ENCODE data around the gene ZBP1.

ZBP1 gene

GRCh38 chr20:57647006-57647932, 27.0 kb upstream of the ZBP1 start:
- no CpG with 5 or more reads among the region's 12 CpGs for WGBS, 2 donors (ENCODE audit: extremely low coverage in 2 of 2, insufficient read length in 2 of 2, insufficient replicate concordance in 1 of 2)
- DNase-seq (ENCODE audit: low spot score): no peak

GRCh38 chr20:57638895-57639236, 18.6 kb upstream of the ZBP1 start:
- Histone ChIP-seq H3K4ac (ENCODE audit: low read length) (no peak overlapping the region), H2BK120ac (ENCODE audit: low read depth, low read length) (no peak overlapping the region), H3K9me3 (replicated peaks in 1 of 2; ENCODE audit: control insufficient read depth in 2 of 2, insufficient read depth in 1 of 2, low read depth in 1 of 2, low read length in 2 of 2) (peaks cover 0 to 5% of the 10 kb centered on the region in 2 donors), H3K27ac (replicated peaks; ENCODE audit: low read length) (no peak overlapping the region), H3K4me2 (ENCODE audit: insufficient read depth, low read length, poor library complexity, severe bottlenecking) (no peak overlapping the region), H2AK5ac (ENCODE audit: low read depth, low read length) (no peak overlapping the region), H3K27me3 (ENCODE audit: control insufficient read depth in 3 of 3, insufficient read depth in 3 of 3, low read depth in 1 of 3, low read length in 3 of 3) (peaks cover 0 to 8% (median 0%) of the 10 kb centered on the region in 3 experiments), H2BK15ac (ENCODE audit: low read length) (no peak overlapping the region), H3K36me3 (replicated peaks in 1 of 2; ENCODE audit: control insufficient read depth in 2 of 2, insufficient read depth in 2 of 2, low read length in 2 of 2) (no peaks in the 10 kb centered on the region), H4K91ac (ENCODE audit: low read depth, low read length, poor library complexity) (no peak overlapping the region), H2BK12ac (ENCODE audit: low read length) (no peak overlapping the region), H3K18ac (ENCODE audit: low read length) (no peak overlapping the region), H4K8ac (ENCODE audit: low read depth, low read length) (no peak overlapping the region), H2BK5ac (ENCODE audit: low read length) (no peak overlapping the region), H3K79me1 (ENCODE audit: low read depth, low read length) (no peaks in the 10 kb centered on the region), H3K9ac (ENCODE audit: low read depth, low read length, poor library complexity) (no peak overlapping the region), H2AFZ (ENCODE audit: low read length) (no peak overlapping the region), H3K4me3 (ENCODE audit: low read length in 2 of 2) (no peak overlapping the region), H3K23ac (ENCODE audit: low read depth, low read length, poor library complexity) (no peak overlapping the region), H3K4me1 (ENCODE audit: control insufficient read depth in 2 of 2, insufficient read depth in 1 of 2, low read depth in 1 of 2, low read length in 2 of 2) (no peaks in the 10 kb centered on the region), H3K14ac (ENCODE audit: low read length) (no peak overlapping the region)
- no CpG with 5 or more reads among the region's 5 CpGs for WGBS, 2 donors (ENCODE audit: extremely low coverage in 2 of 2, insufficient read length in 2 of 2, insufficient replicate concordance in 1 of 2)
- no peak for DNase-seq (ENCODE audit: low spot score)

More at GRCh38 chr20:57647006-57647932, 27.0 kb upstream of the ZBP1 start:
- Histone ChIP-seq H3K4me1 (ENCODE audit: control insufficient read depth in 2 of 2, insufficient read depth in 1 of 2, low read depth in 1 of 2, low read length in 2 of 2) (no peaks in the 10 kb centered on the region), H3K4ac (ENCODE audit: low read length) (no peak overlapping the region), H3K4me3 (ENCODE audit: low read length in 2 of 2) (no peak overlapping the region), H2BK12ac (ENCODE audit: low read length) (no peak overlapping the region), H3K4me2 (ENCODE audit: insufficient read depth, low read length, poor library complexity, severe bottlenecking) (no peak overlapping the region), H3K27ac (replicated peaks; ENCODE audit: low read length) (no peak overlapping the region), H3K27me3 (ENCODE audit: control insufficient read depth in 3 of 3, insufficient read depth in 3 of 3, low read depth in 1 of 3, low read length in 3 of 3) (peaks cover 0 to under 1% (median 0%) of the 10 kb centered on the region in 3 experiments), H4K8ac (ENCODE audit: low read depth, low read length) (no peak overlapping the region), H3K9ac (ENCODE audit: low read depth, low read length, poor library complexity) (no peak overlapping the region), H3K18ac (ENCODE audit: low read length) (peak overlapping the region; percentile 13), H2AFZ (ENCODE audit: low read length) (no peak overlapping the region), H2BK120ac (ENCODE audit: low read depth, low read length) (no peak overlapping the region), H3K9me3 (replicated peaks in 1 of 2; ENCODE audit: control insufficient read depth in 2 of 2, insufficient read depth in 1 of 2, low read depth in 1 of 2, low read length in 2 of 2) (peaks cover 0 to 5% of the 10 kb centered on the region in 2 donors), H2AK5ac (ENCODE audit: low read depth, low read length) (no peak overlapping the region), H3K79me1 (ENCODE audit: low read depth, low read length) (no peaks in the 10 kb centered on the region), H3K14ac (ENCODE audit: low read length) (no peak overlapping the region), H3K36me3 (replicated peaks in 1 of 2; ENCODE audit: control insufficient read depth in 2 of 2, insufficient read depth in 2 of 2, low read length in 2 of 2) (no peaks in the 10 kb centered on the region), H2BK5ac (ENCODE audit: low read length) (no peak overlapping the region), H3K23ac (ENCODE audit: low read depth, low read length, poor library complexity) (peak overlapping the region; percentile 52), H2BK15ac (ENCODE audit: low read length) (no peak overlapping the region), H4K91ac (ENCODE audit: low read depth, low read length, poor library complexity) (no peak overlapping the region)

- no peak overlapping the region for H2BK5ac ChIP-seq (ENCODE audit: low read length)
- no peak overlapping the region for H3K14ac ChIP-seq (ENCODE audit: low read length)
- H2AFZ ChIP-seq (ENCODE audit: low read length): no peak overlapping the region
- H2BK120ac ChIP-seq (ENCODE audit: low read depth, low read length): no peak overlapping the region
- H3K4me3 ChIP-seq (ENCODE audit: low read length in 2 of 2): no peak overlapping the region
- no peak overlapping the region for H4K91ac ChIP-seq (ENCODE audit: low read depth, low read length, poor library complexity)
- H2AK5ac ChIP-seq (ENCODE audit: low read depth, low read length): no peak overlapping the region
- peaks cover 0 to 3% of the 10 kb centered on the region in 2 donors for H3K9me3 ChIP-seq (replicated peaks in 1 of 2; ENCODE audit: control insufficient read depth in 2 of 2, insufficient read depth in 1 of 2, low read depth in 1 of 2, low read length in 2 of 2)
- no peak overlapping the region for H2BK12ac ChIP-seq (ENCODE audit: low read length)
- H3K79me1 ChIP-seq (ENCODE audit: low read depth, low read length): no peaks in the 10 kb centered on the region
- H3K4me1 ChIP-seq (ENCODE audit: control insufficient read depth in 2 of 2, insufficient read depth in 1 of 2, low read depth in 1 of 2, low read length in 2 of 2): no peaks in the 10 kb centered on the region
- H3K27me3 ChIP-seq (ENCODE audit: control insufficient read depth in 3 of 3, insufficient read depth in 3 of 3, low read depth in 1 of 3, low read length in 3 of 3): peaks cover 0 to 8% (median 0%) of the 10 kb centered on the region in 3 experiments
- H4K8ac ChIP-seq (ENCODE audit: low read depth, low read length): no peak overlapping the region
- no peaks in the 10 kb centered on the region for H3K36me3 ChIP-seq (replicated peaks in 1 of 2; ENCODE audit: control insufficient read depth in 2 of 2, insufficient read depth in 2 of 2, low read length in 2 of 2)
- no peak overlapping the region for H3K18ac ChIP-seq (ENCODE audit: low read length)
- H3K27ac ChIP-seq (replicated peaks; ENCODE audit: low read length): no peak overlapping the region
- H3K4ac ChIP-seq (ENCODE audit: low read length): no peak overlapping the region
- H3K4me2 ChIP-seq (ENCODE audit: insufficient read depth, low read length, poor library complexity, severe bottlenecking): no peak overlapping the region
- H2BK15ac ChIP-seq (ENCODE audit: low read length): no peak overlapping the region
- WGBS, 2 donors (ENCODE audit: extremely low coverage in 2 of 2, insufficient read length in 2 of 2, insufficient replicate concordance in 1 of 2): no CpG with 5 or more reads among the region's 7 CpGs
- H3K9ac ChIP-seq (ENCODE audit: low read depth, low read length, poor library complexity): no peak overlapping the region
- no peak for DNase-seq (ENCODE audit: low spot score)
- no peak overlapping the region for H3K23ac ChIP-seq (ENCODE audit: low read depth, low read length, poor library complexity)
Measured at GRCh38 chr20:57638173-57638894, 18.1 kb upstream of the ZBP1 start.

DNA sequence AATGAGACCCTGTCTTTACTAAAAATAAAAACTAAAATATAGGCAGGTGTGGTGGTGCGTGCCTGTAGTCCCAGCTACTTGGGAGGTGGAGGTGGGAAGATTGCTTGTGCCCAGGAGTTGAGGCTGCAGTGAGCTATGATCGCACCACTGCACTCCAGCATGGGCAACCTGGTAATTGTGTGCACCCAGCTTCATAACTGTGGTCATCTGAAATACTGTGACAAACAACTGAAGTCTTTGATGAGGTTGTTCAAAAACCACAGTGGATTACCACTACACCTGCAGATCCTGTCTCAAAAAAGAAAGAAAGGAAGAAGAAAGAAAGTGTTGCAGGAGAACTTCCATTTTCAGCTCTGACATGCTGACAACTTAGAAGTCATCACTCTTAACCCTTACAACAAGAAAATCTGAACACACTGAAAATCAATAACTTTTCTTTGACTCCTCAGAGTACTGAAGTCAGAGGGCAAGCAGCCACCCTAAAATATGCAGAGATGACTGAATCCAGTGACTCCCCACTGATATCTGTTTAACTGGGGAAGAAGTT, 13.8 kb upstream of the ZBP1 start:
- Histone ChIP-seq H2AFZ (ENCODE audit: low read length) (no peak overlapping the region), H3K4me2 (ENCODE audit: insufficient read depth, low read length, poor library complexity, severe bottlenecking) (no peak overlapping the region), H3K9me3 (replicated peaks in 1 of 2; ENCODE audit: control insufficient read depth in 2 of 2, insufficient read depth in 1 of 2, low read depth in 1 of 2, low read length in 2 of 2) (peaks cover 0 to 2% of the 10 kb centered on the region in 2 donors), H2BK15ac (ENCODE audit: low read length) (no peak overlapping the region), H3K9ac (ENCODE audit: low read depth, low read length, poor library complexity) (no peak overlapping the region), H3K23ac (ENCODE audit: low read depth, low read length, poor library complexity) (no peak overlapping the region), H4K8ac (ENCODE audit: low read depth, low read length) (no peak overlapping the region), H3K14ac (ENCODE audit: low read length) (no peak overlapping the region), H3K4ac (ENCODE audit: low read length) (no peak overlapping the region), H4K91ac (ENCODE audit: low read depth, low read length, poor library complexity) (no peak overlapping the region), H2BK120ac (ENCODE audit: low read depth, low read length) (no peak overlapping the region), H3K36me3 (replicated peaks in 1 of 2; ENCODE audit: control insufficient read depth in 2 of 2, insufficient read depth in 2 of 2, low read length in 2 of 2) (no peaks in the 10 kb centered on the region), H2AK5ac (ENCODE audit: low read depth, low read length) (no peak overlapping the region), H3K79me1 (ENCODE audit: low read depth, low read length) (no peaks in the 10 kb centered on the region), H3K4me1 (ENCODE audit: control insufficient read depth in 2 of 2, insufficient read depth in 1 of 2, low read depth in 1 of 2, low read length in 2 of 2) (no peaks in the 10 kb centered on the region), H3K27ac (replicated peaks; ENCODE audit: low read length) (no peak overlapping the region), H3K4me3 (ENCODE audit: low read length in 2 of 2) (no peak overlapping the region), H2BK12ac (ENCODE audit: low read length) (no peak overlapping the region), H2BK5ac (ENCODE audit: low read length) (no peak overlapping the region), H3K18ac (ENCODE audit: low read length) (no peak overlapping the region), H3K27me3 (ENCODE audit: control insufficient read depth in 3 of 3, insufficient read depth in 3 of 3, low read depth in 1 of 3, low read length in 3 of 3) (peaks cover 0 to 8% (median 0%) of the 10 kb centered on the region in 3 experiments)
- no peak for DNase-seq (ENCODE audit: low spot score)
- WGBS, 2 donors (ENCODE audit: extremely low coverage in 2 of 2, insufficient read length in 2 of 2, insufficient replicate concordance in 1 of 2): no CpG with 5 or more reads among the region's 2 CpGs

Data from neuronal stem cell (in vitro differentiated cells).